Transverse colon (tissue), 4 donors: ENCODE data around the gene SYNE2.

Experiments
- POLR2AphosphoS5 ChIP-seq, 3 donors: sonication (generic); formaldehyde crosslinking; IDR thresholded peaks; one replicate each; pipeline ENCODE4 v1.6.1; 2016; ENCODE audit warnings: antibody characterized with exemption in 3 of 3
- TF ChIP-seq, protein P1 (sequence below), 5 experiments: fragments of 200-600 bp in 3 of 5; fragments of 450-650 bp in 2 of 5; sonication (generic) in 3 of 5; IDR thresholded peaks; 1 replicate in 2 of 5; 2 replicates in 3 of 5; pipeline ENCODE4 v1.5.1; 2016 to 2017; ENCODE audit warnings: antibody characterized with exemption in 5 of 5, inconsistent platforms in 3 of 5, mild to moderate bottlenecking in 2 of 5, moderate library complexity in 1 of 5

GRCh38 chr14:63956326-63956725, 103.5 kb downstream of the SYNE2 start:
- TF ChIP-seq, protein P1, sequence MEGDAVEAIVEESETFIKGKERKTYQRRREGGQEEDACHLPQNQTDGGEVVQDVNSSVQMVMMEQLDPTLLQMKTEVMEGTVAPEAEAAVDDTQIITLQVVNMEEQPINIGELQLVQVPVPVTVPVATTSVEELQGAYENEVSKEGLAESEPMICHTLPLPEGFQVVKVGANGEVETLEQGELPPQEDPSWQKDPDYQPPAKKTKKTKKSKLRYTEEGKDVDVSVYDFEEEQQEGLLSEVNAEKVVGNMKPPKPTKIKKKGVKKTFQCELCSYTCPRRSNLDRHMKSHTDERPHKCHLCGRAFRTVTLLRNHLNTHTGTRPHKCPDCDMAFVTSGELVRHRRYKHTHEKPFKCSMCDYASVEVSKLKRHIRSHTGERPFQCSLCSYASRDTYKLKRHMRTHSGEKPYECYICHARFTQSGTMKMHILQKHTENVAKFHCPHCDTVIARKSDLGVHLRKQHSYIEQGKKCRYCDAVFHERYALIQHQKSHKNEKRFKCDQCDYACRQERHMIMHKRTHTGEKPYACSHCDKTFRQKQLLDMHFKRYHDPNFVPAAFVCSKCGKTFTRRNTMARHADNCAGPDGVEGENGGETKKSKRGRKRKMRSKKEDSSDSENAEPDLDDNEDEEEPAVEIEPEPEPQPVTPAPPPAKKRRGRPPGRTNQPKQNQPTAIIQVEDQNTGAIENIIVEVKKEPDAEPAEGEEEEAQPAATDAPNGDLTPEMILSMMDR (IDR thresholded peaks at IDR 0.05), result no peak
- no peak for TF ChIP-seq POLR2AphosphoS5 (IDR thresholded peaks at IDR 0.05)
